H1 (cell line): ENCODE data around the gene DAPK1. TPM values are rescaled to one million over a fixed set of nuclear protein-coding genes. Genes with fewer than 3 reads are reported as not detected.

Source experiments
- CTCF ChIA-PET: fragments of 300-600 bp; sonication (Branson Sonifier 250); formaldehyde crosslinking; loops from one replicate; lab custom pipeline; 2021; ENCODE audit not compliant: partially characterized antibody; lab: Charles Lee
- POLR2A ChIA-PET: fragments of 300-600 bp; sonication (Branson Sonifier 250); formaldehyde crosslinking; loops from one replicate; lab custom pipeline; 2021; ENCODE audit warnings: inconsistent platforms; ENCODE audit not compliant: partially characterized antibody; lab: Charles Lee
- DNase-seq, 2 experiments: peaks; one replicate each; pipeline versions ENCODE4 v3.0.0 to v3.0.0-alpha.2; 2010 to 2022; ENCODE audit warnings: low spot score in 2 of 2, low read depth in 1 of 2, mixed read lengths in 1 of 2
- FAIRE-seq: peaks from 2 replicates; lab custom pipeline; 2011; peaks lifted over from hg19 to GRCh38; lab: Jason Lieb, UNC
- H2AFZ ChIP-seq: 2 replicates; pipeline ENCODE4 v1.8.1; 2012; ENCODE audit warnings: low read length, inconsistent platforms
- H2AK5ac ChIP-seq: 2 replicates; pipeline ENCODE4 v1.6.1; 2013; ENCODE audit warnings: low read depth, low read length
- H2BK120ac ChIP-seq: replicated peaks from 2 replicates; pipeline ENCODE3; 2013; ENCODE audit warnings: low read depth, low read length, inconsistent platforms
- H2BK12ac ChIP-seq: 2 replicates; pipeline ENCODE4 v1.6.1; 2013; ENCODE audit warnings: low read depth, low read length
- H2BK15ac ChIP-seq: 2 replicates; pipeline ENCODE4 v1.6.1; 2013; ENCODE audit warnings: low read length
- H2BK20ac ChIP-seq: 2 replicates; pipeline ENCODE4 v1.6.1; 2013; ENCODE audit warnings: low read length
- H2BK5ac ChIP-seq: 2 replicates; pipeline ENCODE4 v1.6.1; 2013; ENCODE audit warnings: low read depth, low read length
- H3K14ac ChIP-seq: 2 replicates; pipeline ENCODE4 v1.6.1; 2013; ENCODE audit warnings: inconsistent platforms; ENCODE audit not compliant: insufficient read length
- H3K18ac ChIP-seq: 2 replicates; pipeline ENCODE4 v1.6.1; 2013; ENCODE audit warnings: low read length; ENCODE audit errors: extremely low read depth
- H3K23ac ChIP-seq: 2 replicates; pipeline ENCODE4 v1.6.1; 2013; ENCODE audit warnings: inconsistent platforms; ENCODE audit not compliant: insufficient read length
- H3K23me2 ChIP-seq: 2 replicates; pipeline ENCODE4 v1.6.1; 2013; ENCODE audit warnings: low read depth, low read length
- H3K27ac ChIP-seq: 2 replicates; pipeline ENCODE4 v1.6.1; 2011; ENCODE audit warnings: low read depth, low read length, inconsistent platforms
- H3K27me3 ChIP-seq, 4 experiments: replicated peaks in 1 of 4; 1 replicate in 1 of 4; 2 replicates in 3 of 4; pipeline versions ENCODE4 v1.6.1 to v1.8.1; 2011 to 2013; ENCODE audit warnings: low read length in 3 of 4, mild to moderate bottlenecking in 3 of 4, inconsistent platforms in 2 of 4, mixed read lengths in 2 of 4, moderate library complexity in 1 of 4; ENCODE audit not compliant: control insufficient read depth in 3 of 4, insufficient read depth in 3 of 4; ENCODE audit errors: extremely low read depth in 1 of 4
- H3K36me3 ChIP-seq, 4 experiments: 2 replicates each; pipeline versions ENCODE4 v1.6.1 to v1.8.1; 2011 to 2013; ENCODE audit warnings: mild to moderate bottlenecking in 4 of 4, low read length in 3 of 4, moderate library complexity in 2 of 4, control low read depth in 1 of 4, inconsistent platforms in 1 of 4; ENCODE audit not compliant: insufficient read depth in 4 of 4, control insufficient read depth in 2 of 4
- H3K4ac ChIP-seq: replicated peaks from 2 replicates; pipeline ENCODE3; 2013; ENCODE audit warnings: low read length, low read depth, mixed read lengths, inconsistent platforms; ENCODE audit not compliant: insufficient read length
- H3K4me1 ChIP-seq, 4 experiments: replicated peaks in 1 of 4; 1 replicate in 1 of 4; 2 replicates in 3 of 4; pipeline versions ENCODE4 v1.6.1 to v1.8.1; 2011 to 2013; ENCODE audit warnings: low read length in 3 of 4, inconsistent platforms in 2 of 4, mixed read lengths in 1 of 4; ENCODE audit not compliant: insufficient read depth in 4 of 4, control insufficient read depth in 3 of 4
- H3K4me2 ChIP-seq, 2 experiments: 2 replicates each; pipeline versions ENCODE4 v1.6.1 to v1.8.1; 2011 to 2013; ENCODE audit warnings: low read depth in 2 of 2, low read length in 2 of 2, control low read depth in 1 of 2, inconsistent platforms in 1 of 2, mild to moderate bottlenecking in 1 of 2; ENCODE audit not compliant: insufficient read depth in 1 of 2
- H3K4me3 ChIP-seq, 4 experiments: fragments of 200-600, 300-600 bp in 1 of 4; sonication (generic), shearing (Covaris generic), sonication (Bioruptor Twin) in 1 of 4; 2 replicates each; pipeline versions ENCODE4 v1.5.1 to v1.8.1; 2011 to 2016; ENCODE audit warnings: low read length in 4 of 4, low read depth in 3 of 4, control low read depth in 2 of 4, inconsistent platforms in 2 of 4, mild to moderate bottlenecking in 2 of 4, mixed read lengths in 1 of 4, moderate library complexity in 1 of 4; ENCODE audit not compliant: insufficient read depth in 2 of 4; ENCODE audit errors: extremely low read depth in 1 of 4
- H3K56ac ChIP-seq: replicated peaks from 2 replicates; pipeline ENCODE3; 2013; ENCODE audit warnings: low read depth, mild to moderate bottlenecking, mixed read lengths, low read length, inconsistent platforms; ENCODE audit not compliant: insufficient read length
- H3K79me1 ChIP-seq: 2 replicates; pipeline ENCODE4 v1.6.1; 2013; ENCODE audit warnings: low read depth, low read length, control low read depth
- H3K79me2 ChIP-seq, 2 experiments: 2 replicates each; pipeline versions ENCODE4 v1.6.1 to v1.8.1; 2012 to 2013; ENCODE audit warnings: low read length in 2 of 2, mild to moderate bottlenecking in 2 of 2, inconsistent platforms in 1 of 2; ENCODE audit not compliant: insufficient read depth in 2 of 2, control insufficient read depth in 1 of 2
- H3K9ac ChIP-seq, 4 experiments: replicated peaks in 1 of 4; 1 replicate in 1 of 4; 2 replicates in 3 of 4; pipeline versions ENCODE4 v1.6.1 to v1.8.1; 2011 to 2013; ENCODE audit warnings: low read depth in 3 of 4, low read length in 3 of 4, control low read depth in 2 of 4, mild to moderate bottlenecking in 2 of 4, moderate library complexity in 2 of 4, inconsistent platforms in 1 of 4; ENCODE audit errors: extremely low read depth in 1 of 4
- H3K9me3 ChIP-seq, 2 experiments: 2 replicates each; pipeline versions ENCODE4 v1.6.1 to v1.8.1; 2012 to 2013; ENCODE audit warnings: mild to moderate bottlenecking in 2 of 2, moderate library complexity in 2 of 2, control low read depth in 1 of 2, inconsistent platforms in 1 of 2, low read depth in 1 of 2, low read length in 1 of 2, mixed read lengths in 1 of 2; ENCODE audit not compliant: insufficient read depth in 2 of 2
- H4K20me1 ChIP-seq, 2 experiments: replicated peaks in 1 of 2; 2 replicates each; pipeline versions ENCODE3 to v1.8.1; 2011 to 2013; ENCODE audit warnings: inconsistent platforms in 2 of 2, low read length in 2 of 2, mild to moderate bottlenecking in 1 of 2; ENCODE audit not compliant: insufficient read depth in 2 of 2, control insufficient read depth in 1 of 2
- H4K5ac ChIP-seq: 2 replicates; pipeline ENCODE4 v1.6.1; 2013; ENCODE audit warnings: low read length, low read depth, mixed read lengths, inconsistent platforms; ENCODE audit not compliant: insufficient read length
- H4K8ac ChIP-seq: 2 replicates; pipeline ENCODE4 v1.8.0; 2013; ENCODE audit warnings: mild to moderate bottlenecking, moderate library complexity, low read length, inconsistent platforms; ENCODE audit not compliant: insufficient read depth; ENCODE audit errors: extremely low read depth
- H4K91ac ChIP-seq: replicated peaks from 2 replicates; pipeline ENCODE3; 2013; ENCODE audit warnings: low read length, mixed read lengths, inconsistent platforms; ENCODE audit not compliant: insufficient read length
- CBX8 ChIP-seq: fragments of 300-800, 300-1000 bp; sonication (generic); IDR thresholded peaks from 2 replicates; pipeline ENCODE4 v1.7.1; 2016; ENCODE audit warnings: low read depth, low read length, borderline replicate concordance
- CHD2 ChIP-seq: IDR thresholded peaks from 2 replicates; pipeline ENCODE4 v1.6.1; 2012; ENCODE audit warnings: low read length, improper control_type of control experiment
- EZH2 ChIP-seq: fragments of 200-600 bp; sonication (generic); IDR thresholded peaks from 2 replicates; pipeline ENCODE4 v1.7.1; 2012; ENCODE audit warnings: low read depth, mild to moderate bottlenecking, moderate library complexity, low read length, inconsistent platforms; ENCODE audit not compliant: severe bottlenecking
- JUN ChIP-seq: IDR thresholded peaks from 2 replicates; pipeline ENCODE4 v1.6.1; 2011; ENCODE audit warnings: low read depth, mild to moderate bottlenecking, improper control_type of control experiment, low read length
- NANOG ChIP-seq: IDR thresholded peaks from 2 replicates; pipeline ENCODE4 v1.6.1; 2011; ENCODE audit warnings: low read length, low read depth, mild to moderate bottlenecking, inconsistent platforms; ENCODE audit not compliant: insufficient read depth, poor library complexity, severe bottlenecking
- PHF8 ChIP-seq: fragments of 200-600 bp; sonication (generic); conservative IDR thresholded peaks from 2 replicates; pipeline ENCODE4 v1.7.1; 2012; ENCODE audit warnings: low read depth, mild to moderate bottlenecking, inconsistent platforms, low read length, moderate library complexity
- POLR2AphosphoS5 ChIP-seq: IDR thresholded peaks from 2 replicates; pipeline ENCODE4 v1.6.1; 2011; ENCODE audit warnings: low read depth, low read length
- WGBS, 2 experiments: shearing (Covaris generic) in 1 of 2; methylation state at CpG; one replicate each; pipeline versions ENCODE4 v1.1.6 to v1.1.7; 2013 to 2015; ENCODE audit warnings: low lambda C conversion rate in 2 of 2, mixed read lengths in 2 of 2, inconsistent platforms in 1 of 2, low coverage in 1 of 2, missing lambda C conversion rate in 1 of 2; ENCODE audit not compliant: insufficient replicate concordance in 2 of 2, insufficient coverage in 1 of 2, insufficient read length in 1 of 2; ENCODE audit errors: extremely low coverage in 1 of 2, missing lambda C conversion rate in 1 of 2; 5-methylcytosine and 5-hydroxymethylcytosine counted together
- polyA plus RNA-seq, 7 experiments: library from polyadenylated mRNA; depleted of rRNA in 3 of 7; stranded (reverse) in 5 of 7; unstranded in 2 of 7; fragments of >200 nt in 5 of 7; fragments of 200-250 nt in 2 of 7; gene quantifications; 1 replicate in 5 of 7; 2 replicates in 1 of 7; 4 replicates in 1 of 7; pipeline versions ENCODE4 v1.2.1 to v1.2.3, GENCODE V29; 2011 to 2013; ENCODE audit warnings: missing spikeins in 2 of 7, mixed read lengths in 2 of 7
- total RNA-seq: library from RNA; stranded (reverse); fragmentation: NEBNext Ultra II Directional; extraction: Animal tissue kit (Norgen Biotek cat#: 25700); gene quantifications from 2 replicates; pipeline ENCODE4 v1.2.1, GENCODE V29; 2021
- TF ChIP-seq, protein P1 (sequence below): IDR thresholded peaks from 2 replicates; pipeline ENCODE4 v1.6.1; 2012; ENCODE audit warnings: inconsistent platforms
- TF ChIP-seq, protein P2 (sequence below), 3 experiments: IDR thresholded peaks; 1 replicate in 2 of 3; 2 replicates in 1 of 3; pipeline versions ENCODE4 v1.5.1 to v1.6.1; 2011; ENCODE audit warnings: low read length in 3 of 3, mild to moderate bottlenecking in 3 of 3, inconsistent platforms in 2 of 3, low read depth in 1 of 3, moderate library complexity in 1 of 3; ENCODE audit not compliant: insufficient read depth in 1 of 3; ENCODE audit errors: control extremely low read depth in 1 of 3
- TF ChIP-seq, protein P3 (sequence below): IDR thresholded peaks from 2 replicates; pipeline ENCODE4 v1.6.1; 2011; ENCODE audit warnings: low read depth, mild to moderate bottlenecking, low read length; ENCODE audit not compliant: insufficient read depth

The DAPK1 gene
- total and polyA plus RNA-seq, 2 of the 8 experiments (the other 6 are each of a cell fraction or from before 2014, with no cell fraction given): 62.4 to 131 TPM

DNA sequence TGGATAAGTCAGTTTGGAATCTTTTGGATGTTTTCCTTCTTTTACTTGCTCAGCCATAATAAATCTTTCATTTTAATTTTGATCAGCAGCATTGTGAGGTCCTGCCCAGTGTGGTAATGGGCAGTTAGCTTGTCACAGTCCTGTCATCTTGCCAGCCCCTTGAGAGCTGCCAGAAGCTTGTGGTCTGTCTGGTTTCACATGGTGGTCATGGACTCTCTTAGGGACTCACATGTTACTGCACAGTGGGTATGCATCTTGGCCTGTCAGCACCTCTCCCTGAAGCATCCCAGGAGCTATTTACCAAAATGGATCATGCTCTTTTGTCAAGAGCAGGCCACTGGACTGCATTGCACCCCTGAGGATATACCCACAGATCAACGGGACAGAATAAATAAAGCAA lies 60.3 kb downstream of the DAPK1 start:
- no peak overlapping the region for H4K91ac ChIP-seq
- H2BK120ac ChIP-seq: no peak overlapping the region
- H3K36me3 ChIP-seq: peaks cover 0 to 4% (median 1%) of the 10 kb centered on the region in 4 experiments; a peak in 2 of 8 replicates
- no peak overlapping the region for H3K4ac ChIP-seq
- H3K23me2 ChIP-seq: no peaks in the 10 kb centered on the region
- no peak overlapping the region for H3K18ac ChIP-seq
- H3K79me1 ChIP-seq: peaks cover 10% of the 10 kb centered on the region; the same call in 1 of the 2 replicates
- no peak overlapping the region for H2AK5ac ChIP-seq
- no peaks in the 10 kb centered on the region for H3K27me3 ChIP-seq
- H3K4me2 ChIP-seq: no peak overlapping the region
- ChIA-PET CTCF (interaction anchor here (0.9 to 3.0 kb wide), 5 partner anchors 10 to 109 kb away, joined by 3 to 22 read pairs (median 3); no protein-coding TSS in a partner anchor), POLR2A (interaction anchor here (1.1 to 2.7 kb wide), 3 partner anchors 9 to 51 kb away, joined by 3 to 9 read pairs (median 3); no protein-coding TSS in a partner anchor)
- peaks cover 4 to 17% of the 10 kb centered on the region in 2 experiments for H4K20me1 ChIP-seq
- H3K4me3 ChIP-seq: no peak overlapping the region
- no peak overlapping the region for H3K56ac ChIP-seq
- H3K23ac ChIP-seq: no peak overlapping the region
- peaks cover 0 to 67% of the 10 kb centered on the region in 2 experiments; a peak in 3 of 4 replicates for H3K79me2 ChIP-seq
- no peak overlapping the region for H3K14ac ChIP-seq
- H3K27ac ChIP-seq: no peak overlapping the region
- no peaks in the 10 kb centered on the region for H3K9me3 ChIP-seq
- H2BK20ac ChIP-seq: no peak overlapping the region
- no peak overlapping the region for H2BK15ac ChIP-seq
- no peak overlapping the region for H2BK12ac ChIP-seq
- no peak overlapping the region for H4K8ac ChIP-seq
- FAIRE-seq: no peak
- H2BK5ac ChIP-seq: no peak overlapping the region
- H4K5ac ChIP-seq: no peak overlapping the region
- H2AFZ ChIP-seq: no peak overlapping the region
- WGBS, 2 experiments: 90% methylated on average over 1 of the region's 1 CpG; no CpG with 5 or more reads in 1 of the 2 experiments
- no peak for DNase-seq
- H3K9ac ChIP-seq: no peak overlapping the region
- H3K4me1 ChIP-seq: no peaks in the 10 kb centered on the region
- TF ChIP-seq PHF8 (no peak), CHD2 (no peak), CBX8 (no peak), JUN (no peak), EZH2 (no peak), NANOG (no peak), POLR2AphosphoS5 (no peak)
- TF ChIP-seq, protein P1, sequence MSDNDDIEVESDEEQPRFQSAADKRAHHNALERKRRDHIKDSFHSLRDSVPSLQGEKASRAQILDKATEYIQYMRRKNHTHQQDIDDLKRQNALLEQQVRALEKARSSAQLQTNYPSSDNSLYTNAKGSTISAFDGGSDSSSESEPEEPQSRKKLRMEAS: no peak
- TF ChIP-seq, protein P2, sequence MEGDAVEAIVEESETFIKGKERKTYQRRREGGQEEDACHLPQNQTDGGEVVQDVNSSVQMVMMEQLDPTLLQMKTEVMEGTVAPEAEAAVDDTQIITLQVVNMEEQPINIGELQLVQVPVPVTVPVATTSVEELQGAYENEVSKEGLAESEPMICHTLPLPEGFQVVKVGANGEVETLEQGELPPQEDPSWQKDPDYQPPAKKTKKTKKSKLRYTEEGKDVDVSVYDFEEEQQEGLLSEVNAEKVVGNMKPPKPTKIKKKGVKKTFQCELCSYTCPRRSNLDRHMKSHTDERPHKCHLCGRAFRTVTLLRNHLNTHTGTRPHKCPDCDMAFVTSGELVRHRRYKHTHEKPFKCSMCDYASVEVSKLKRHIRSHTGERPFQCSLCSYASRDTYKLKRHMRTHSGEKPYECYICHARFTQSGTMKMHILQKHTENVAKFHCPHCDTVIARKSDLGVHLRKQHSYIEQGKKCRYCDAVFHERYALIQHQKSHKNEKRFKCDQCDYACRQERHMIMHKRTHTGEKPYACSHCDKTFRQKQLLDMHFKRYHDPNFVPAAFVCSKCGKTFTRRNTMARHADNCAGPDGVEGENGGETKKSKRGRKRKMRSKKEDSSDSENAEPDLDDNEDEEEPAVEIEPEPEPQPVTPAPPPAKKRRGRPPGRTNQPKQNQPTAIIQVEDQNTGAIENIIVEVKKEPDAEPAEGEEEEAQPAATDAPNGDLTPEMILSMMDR (IDR thresholded peaks at IDR 0.05; ENCODE audit: control extremely low read depth in 1 of 3, insufficient read depth in 1 of 3, low read depth in 1 of 3, low read length in 3 of 3): no peak
- TF ChIP-seq, protein P3, sequence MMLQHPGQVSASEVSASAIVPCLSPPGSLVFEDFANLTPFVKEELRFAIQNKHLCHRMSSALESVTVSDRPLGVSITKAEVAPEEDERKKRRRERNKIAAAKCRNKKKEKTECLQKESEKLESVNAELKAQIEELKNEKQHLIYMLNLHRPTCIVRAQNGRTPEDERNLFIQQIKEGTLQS: no peak
